ENCODE results near the gene N4BP2L1. TPM values are rescaled to one million over a fixed set of nuclear protein-coding genes. Genes with fewer than 3 reads are reported as not detected.
A peak's percentile ranks its signal among the peaks of the same experiment; 100 is the strongest.
"Not testable (repeated sequence)": the region's sequence is repeated elsewhere in the genome, so short reads cannot be mapped to it uniquely, and the experiment has no call there.

N4BP2L1 gene
- total RNA-seq, 1 experiment from 2014 or later, result 9.3 TPM

DNA sequence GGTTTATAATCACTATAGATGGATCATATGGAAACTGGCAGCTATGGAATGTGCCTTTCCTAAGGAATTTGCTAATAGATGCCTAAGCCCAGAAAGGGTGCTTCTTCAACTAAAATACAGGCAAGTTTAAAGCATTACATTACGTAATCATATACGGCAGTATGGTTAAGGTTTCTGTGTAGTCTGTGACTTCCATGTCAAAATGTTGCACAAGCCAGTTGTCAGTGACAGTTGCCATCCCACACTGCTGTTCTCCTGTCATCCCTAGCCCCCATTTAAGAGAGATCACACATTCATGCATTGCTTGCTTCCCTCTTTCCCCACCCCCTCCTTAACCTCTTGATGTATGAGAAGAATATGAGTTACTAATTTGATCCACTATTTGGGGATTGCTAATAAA, 65.4 kb downstream of the N4BP2L1 start:
- H3K36me3 Mint-ChIP-seq (ENCODE audit: insufficient read depth, unreplicated experiment), result peaks cover 24% of the 10 kb centered on the region
- BruUV-seq (replicated peaks), result no TSS peak
- no peak for DNase-seq
- no peak overlapping the region for H3K4me3 ChIP-seq (ENCODE audit: low read depth, low read length)
- H3K27ac Mint-ChIP-seq (ENCODE audit: unreplicated experiment), result no peak overlapping the region
- H3K4me3 Mint-ChIP-seq (ENCODE audit: unreplicated experiment), result no peak overlapping the region
- no peaks in the 10 kb centered on the region for H3K27me3 ChIP-seq (replicated peaks; ENCODE audit: control insufficient read depth, insufficient read depth, low read length)
- CTCF ChIA-PET, result no interaction called here
- POLR2A ChIA-PET, result no interaction called here
- no peaks in the 10 kb centered on the region for H3K36me3 ChIP-seq (ENCODE audit: control insufficient read depth, insufficient read depth, low read length)
- TF ChIP-seq, protein P1, sequence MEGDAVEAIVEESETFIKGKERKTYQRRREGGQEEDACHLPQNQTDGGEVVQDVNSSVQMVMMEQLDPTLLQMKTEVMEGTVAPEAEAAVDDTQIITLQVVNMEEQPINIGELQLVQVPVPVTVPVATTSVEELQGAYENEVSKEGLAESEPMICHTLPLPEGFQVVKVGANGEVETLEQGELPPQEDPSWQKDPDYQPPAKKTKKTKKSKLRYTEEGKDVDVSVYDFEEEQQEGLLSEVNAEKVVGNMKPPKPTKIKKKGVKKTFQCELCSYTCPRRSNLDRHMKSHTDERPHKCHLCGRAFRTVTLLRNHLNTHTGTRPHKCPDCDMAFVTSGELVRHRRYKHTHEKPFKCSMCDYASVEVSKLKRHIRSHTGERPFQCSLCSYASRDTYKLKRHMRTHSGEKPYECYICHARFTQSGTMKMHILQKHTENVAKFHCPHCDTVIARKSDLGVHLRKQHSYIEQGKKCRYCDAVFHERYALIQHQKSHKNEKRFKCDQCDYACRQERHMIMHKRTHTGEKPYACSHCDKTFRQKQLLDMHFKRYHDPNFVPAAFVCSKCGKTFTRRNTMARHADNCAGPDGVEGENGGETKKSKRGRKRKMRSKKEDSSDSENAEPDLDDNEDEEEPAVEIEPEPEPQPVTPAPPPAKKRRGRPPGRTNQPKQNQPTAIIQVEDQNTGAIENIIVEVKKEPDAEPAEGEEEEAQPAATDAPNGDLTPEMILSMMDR (IDR thresholded peaks at IDR 0.05; ENCODE audit: insufficient read depth in 1 of 2, low read depth in 1 of 2, low read length in 1 of 2, severe bottlenecking in 1 of 2, unreplicated experiment in 1 of 2), result no peak
- no peaks in the 10 kb centered on the region for H3K27me3 Mint-ChIP-seq (ENCODE audit: insufficient read depth, unreplicated experiment)
- no peaks in the 10 kb centered on the region for H3K4me1 Mint-ChIP-seq (ENCODE audit: low read depth, unreplicated experiment)
- no peaks in the 10 kb centered on the region for H3K9me3 ChIP-seq
- no peaks in the 10 kb centered on the region for H3K4me1 ChIP-seq
- H3K9me3 Mint-ChIP-seq (ENCODE audit: unreplicated experiment), result no peaks in the 10 kb centered on the region
- intact Hi-C loops (cut with micrococcal nuclease; ENCODE audit: unreplicated experiment), result no loop called here

DNA sequence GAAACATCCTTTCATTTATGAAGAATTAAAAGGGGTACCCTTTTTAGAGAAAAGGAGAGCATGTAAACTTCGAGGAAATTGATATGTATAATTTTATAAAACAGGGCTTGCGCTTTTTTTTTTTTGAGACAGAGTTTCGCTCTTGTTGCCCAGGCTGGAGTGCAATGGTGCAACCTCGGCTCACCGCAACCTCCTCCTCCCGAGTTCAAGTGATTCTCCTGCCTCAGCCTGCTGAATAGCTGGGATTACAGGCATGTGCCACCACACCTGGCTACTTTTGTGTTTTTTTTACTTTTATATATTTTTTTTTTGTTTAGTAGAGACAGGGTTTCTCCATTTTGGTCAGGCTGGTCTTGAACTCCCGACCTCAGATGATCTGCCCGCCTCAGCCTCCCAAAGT, 72.0 kb downstream of the N4BP2L1 start:
- H3K9me3 Mint-ChIP-seq (ENCODE audit: unreplicated experiment); CTCF ChIA-PET; H3K9me3 ChIP-seq; intact Hi-C loops (cut with micrococcal nuclease; ENCODE audit: unreplicated experiment); H3K27me3 ChIP-seq (replicated peaks; ENCODE audit: control insufficient read depth, insufficient read depth, low read length); H3K4me3 Mint-ChIP-seq (ENCODE audit: unreplicated experiment); H3K4me1 Mint-ChIP-seq (ENCODE audit: low read depth, unreplicated experiment); DNase-seq; H3K36me3 ChIP-seq (ENCODE audit: control insufficient read depth, insufficient read depth, low read length); BruUV-seq (replicated peaks); POLR2A ChIA-PET; H3K27ac Mint-ChIP-seq (ENCODE audit: unreplicated experiment); H3K4me3 ChIP-seq (ENCODE audit: low read depth, low read length); H3K4me1 ChIP-seq; H3K27me3 Mint-ChIP-seq (ENCODE audit: insufficient read depth, unreplicated experiment): not testable (repeated sequence)
- H3K36me3 Mint-ChIP-seq (ENCODE audit: insufficient read depth, unreplicated experiment), result peaks cover 12% of the 10 kb centered on the region

DNA sequence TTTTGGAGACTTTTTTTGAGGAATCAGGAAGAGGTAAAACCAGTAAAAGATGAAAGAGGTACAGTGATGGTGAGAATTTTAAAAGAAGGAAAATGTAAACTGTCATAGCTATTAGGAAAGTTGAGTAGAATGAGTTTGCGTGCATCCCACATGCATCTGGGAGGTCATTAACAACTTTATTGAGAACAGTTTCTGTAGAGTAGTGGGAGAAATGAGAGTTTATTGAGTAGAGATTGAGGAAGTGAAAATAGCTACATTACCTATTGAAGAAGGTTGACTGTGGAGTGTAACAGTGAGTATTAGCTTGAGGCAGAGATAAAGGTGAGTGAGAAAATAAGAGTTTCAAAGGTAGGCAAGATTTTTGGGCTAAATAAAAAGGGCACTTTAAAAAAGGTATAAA, 73.9 kb downstream of the N4BP2L1 start:
- DNase-seq, result no peak
- no peaks in the 10 kb centered on the region for H3K36me3 ChIP-seq (ENCODE audit: control insufficient read depth, insufficient read depth, low read length)
- BruUV-seq (replicated peaks), result no TSS peak
- CTCF ChIA-PET, result no interaction called here
- no peaks in the 10 kb centered on the region for H3K27me3 ChIP-seq (replicated peaks; ENCODE audit: control insufficient read depth, insufficient read depth, low read length)
- POLR2A ChIA-PET, result no interaction called here
- Mint-ChIP-seq H3K27ac (ENCODE audit: unreplicated experiment) (no peak overlapping the region), H3K4me3 (ENCODE audit: unreplicated experiment) (no peak overlapping the region), H3K4me1 (ENCODE audit: low read depth, unreplicated experiment) (no peaks in the 10 kb centered on the region), H3K9me3 (ENCODE audit: unreplicated experiment) (no peaks in the 10 kb centered on the region), H3K27me3 (ENCODE audit: insufficient read depth, unreplicated experiment) (no peaks in the 10 kb centered on the region), H3K36me3 (ENCODE audit: insufficient read depth, unreplicated experiment) (peaks cover 27% of the 10 kb centered on the region)
- no peaks in the 10 kb centered on the region for H3K4me1 ChIP-seq
- no peak overlapping the region for H3K4me3 ChIP-seq (ENCODE audit: low read depth, low read length)
- intact Hi-C loops (cut with micrococcal nuclease; ENCODE audit: unreplicated experiment), result no loop called here
- no peaks in the 10 kb centered on the region for H3K9me3 ChIP-seq
- TF ChIP-seq, protein P1 (IDR thresholded peaks at IDR 0.05; ENCODE audit: insufficient read depth in 1 of 2, low read depth in 1 of 2, low read length in 1 of 2, severe bottlenecking in 1 of 2, unreplicated experiment in 1 of 2), result no peak

DNA sequence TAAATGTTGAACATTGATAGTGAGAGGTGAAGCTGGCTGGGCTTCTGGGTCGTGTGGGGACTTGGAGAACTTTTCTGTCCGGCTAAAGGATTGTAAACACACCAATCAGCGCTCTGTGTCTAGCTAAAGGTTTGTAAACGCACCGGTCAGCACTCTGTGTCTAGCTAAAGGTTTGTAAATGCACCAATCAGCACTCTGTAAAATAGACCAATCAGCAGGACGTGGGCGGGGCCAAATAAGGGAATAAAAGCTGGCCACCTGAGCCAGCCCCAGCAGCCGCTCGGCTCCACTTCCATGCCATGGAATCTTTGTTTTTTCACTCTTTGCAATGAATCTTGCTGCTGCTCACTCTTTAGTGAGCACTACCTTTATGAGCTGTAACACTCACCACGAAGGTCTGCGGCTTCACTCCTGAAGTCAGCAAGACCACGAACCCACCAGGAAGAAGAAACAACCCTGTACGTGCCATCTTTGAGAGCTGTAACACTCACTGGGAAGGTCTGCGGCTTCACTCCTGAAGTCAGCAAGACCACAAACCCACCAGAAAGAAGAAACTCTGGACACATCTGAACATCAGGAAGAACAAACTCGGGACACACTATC, 77.0 kb downstream of the N4BP2L1 start:
- DNase-seq, result peak in 1 of 2 experiments; percentile 6
- H3K9me3 ChIP-seq; H3K9me3 Mint-ChIP-seq (ENCODE audit: unreplicated experiment); H3K27ac Mint-ChIP-seq (ENCODE audit: unreplicated experiment); H3K27me3 Mint-ChIP-seq (ENCODE audit: insufficient read depth, unreplicated experiment); BruUV-seq (replicated peaks); POLR2A ChIA-PET; CTCF ChIA-PET; H3K27me3 ChIP-seq (replicated peaks; ENCODE audit: control insufficient read depth, insufficient read depth, low read length); H3K4me3 Mint-ChIP-seq (ENCODE audit: unreplicated experiment); H3K4me1 Mint-ChIP-seq (ENCODE audit: low read depth, unreplicated experiment); H3K4me3 ChIP-seq (ENCODE audit: low read depth, low read length); H3K36me3 ChIP-seq (ENCODE audit: control insufficient read depth, insufficient read depth, low read length); H3K4me1 ChIP-seq: not testable (repeated sequence)
- intact Hi-C loops (cut with micrococcal nuclease; ENCODE audit: unreplicated experiment), result loop anchor here (1.0 kb wide), 1 partner anchor 100 kb away; no protein-coding TSS in a partner anchor
- peaks cover 44% of the 10 kb centered on the region for H3K36me3 Mint-ChIP-seq (ENCODE audit: insufficient read depth, unreplicated experiment)

Other genes starting within 250 kb of the N4BP2L1 start
- 0.53 TPM in 1 of 2 replicates, not detected in the other for gene ZAR1L, start 112.8 kb downstream of the N4BP2L1 start, total RNA-seq (2022)
- 29.8 and 32.5 TPM in 2 replicates for gene BRCA2, start 112.6 kb downstream of the N4BP2L1 start, total RNA-seq (2022)
- gene N4BP2L2, start 110.7 kb upstream of the N4BP2L1 start, total RNA-seq (2022), result 128 and 131 TPM in 2 replicates
- 53.0 and 54.9 TPM in 2 replicates for gene PDS5B, start 158.3 kb upstream of the N4BP2L1 start, total RNA-seq (2022)